Stimulated activated CD4-positive, alpha-beta T cell treated with anti-CD3 and anti-CD28 coated beads, Interleukin-4, amount 100 ng/mL, for 24 hours (primary cell): ENCODE measurements around the gene NFKB2.

ENCODE experiments used
- DNase-seq: peaks from one replicate; pipeline ENCODE4 v3.0.0-alpha.2; 2020

Gene NFKB2

GRCh38 chr10:102423372-102423968, 28.0 kb downstream of the NFKB2 start:
- DNase-seq: no peak

GRCh38 chr10:102424145-102424544, 28.6 kb downstream of the NFKB2 start:
- DNase-seq: no peak

GRCh38 chr10:102424916-102425315, 29.4 kb downstream of the NFKB2 start:
- no peak for DNase-seq

- DNase-seq: no peak
These were observed 29.9 kb downstream of the NFKB2 start for GRCh38 chr10:102425444-102425843.

GRCh38 chr10:102426803-102427287, 31.3 kb downstream of the NFKB2 start:
- DNase-seq: no peak

GRCh38 chr10:102429468-102429867, 34.0 kb downstream of the NFKB2 start:
- DNase-seq: no peak

GRCh38 chr10:102431452-102432124, 36.1 kb downstream of the NFKB2 start:
- no peak for DNase-seq

GRCh38 chr10:102432162-102432950, 36.9 kb downstream of the NFKB2 start, which contains the start of gene CUEDC2:
Gene CUEDC2 (minus strand): TSS chr10:102432574. CDS start chr10:102425188, 7,386 bp downstream.
- peak; percentile 96 for DNase-seq

- DNase-seq: no peak
These were observed 38.1 kb downstream of the NFKB2 start for GRCh38 chr10:102433619-102434046.

- DNase-seq: no peak
These were observed 39.1 kb downstream of the NFKB2 start for GRCh38 chr10:102434394-102435132.

GRCh38 chr10:102435133-102435497, 39.6 kb downstream of the NFKB2 start:
- no peak for DNase-seq

GRCh38 chr10:102435529-102436233, 40.2 kb downstream of the NFKB2 start:
- DNase-seq: peak; percentile 35

GRCh38 chr10:102436312-102436711, 40.8 kb downstream of the NFKB2 start:
- no peak for DNase-seq

- no peak for DNase-seq
These were observed 42.0 kb downstream of the NFKB2 start for GRCh38 chr10:102437515-102437914.

- no peak for DNase-seq
These were observed 42.9 kb downstream of the NFKB2 start for GRCh38 chr10:102438374-102438773.

- DNase-seq: no peak
These were observed 49.3 kb downstream of the NFKB2 start for GRCh38 chr10:102444851-102445250.

- DNase-seq: peak; percentile 88
These were observed 54.0 kb downstream of the NFKB2 start for GRCh38 chr10:102449321-102450123.

GRCh38 chr10:102450124-102450373, 54.5 kb downstream of the NFKB2 start:
- no peak for DNase-seq

- peak; percentile 81 for DNase-seq
These were observed 55.0 kb downstream of the NFKB2 start for GRCh38 chr10:102450374-102451104.

GRCh38 chr10:102451105-102451969, 55.8 kb downstream of the NFKB2 start, which contains the start of gene C10orf95:
Gene C10orf95 (minus strand): TSS chr10:102451543. CDS start chr10:102451093, 450 bp downstream.
- no peak for DNase-seq
